Activated effector memory CD4-positive, alpha-beta T cell treated with anti-CD3 and anti-CD28 coated beads, Interleukin-2, amount 50 U/mL, for 16 hours (primary cell): Measurements from ENCODE around the gene COA3.

Source experiments
- DNase-seq: peaks from one replicate; pipeline ENCODE4 v3.0.0-alpha.2; 2020

The COA3 gene

GRCh38 chr17:42748908-42749798 lies 49.4 kb downstream of the COA3 start:
- DNase-seq = no peak

GRCh38 chr17:42748202-42748907 lies 50.1 kb downstream of the COA3 start:
- no peak for DNase-seq
